A549 (cell line): Measurements from ENCODE around the gene TSPEAR. TPM values are rescaled to one million over a fixed set of nuclear protein-coding genes. Genes with fewer than 3 reads are reported as not detected.

Experiments used
- ATAC-seq, 2 experiments: fragments of 200-7000 bp in 1 of 2; fragments of >200 bp in 1 of 2; cut with Nextera tagmentation in 1 of 2; cut with Tn5 transposase in 1 of 2; 3 replicates each; pipeline versions ENCODE4 v1.8.0 to v1.9.1; 2018 to 2020; ENCODE audit warnings: mild to moderate bottlenecking in 1 of 2, moderate library complexity in 1 of 2
- CTCF ChIA-PET: fragments of 300-600 bp; sonication (Branson Sonifier 250); formaldehyde crosslinking; extraction: SDS; loops from one replicate; lab custom pipeline; 2021; ENCODE audit warnings: antibody characterized with exemption, inconsistent platforms; lab: Yijun Ruan, JAX
- POLR2A ChIA-PET: fragments of 350-600 bp; formaldehyde crosslinking; extraction: SDS; loops from one replicate; lab custom pipeline; 2021; ENCODE audit warnings: antibody characterized with exemption, inconsistent platforms; lab: Yijun Ruan, JAX
- DNase-seq, 2 experiments: peaks; one replicate each; pipeline versions ENCODE4 v3.0.0 to v3.0.0-alpha.2; 2011 to 2016; ENCODE audit warnings: low read depth in 1 of 2, low spot score in 1 of 2
- FAIRE-seq: peaks from 2 replicates; lab custom pipeline; 2011; peaks lifted over from hg19 to GRCh38; lab: Jason Lieb, UNC
- H3K27ac ChIP-seq, 2 experiments: fragments of >200 bp; sonication (Bioruptor Twin); formaldehyde crosslinking; 3 replicates each; pipeline ENCODE4 v1.5.1; 2016 to 2017
- H3K4me1 ChIP-seq: fragments of >200 bp; sonication (Bioruptor Twin); formaldehyde crosslinking; 3 replicates; pipeline ENCODE4 v1.6.1; 2016
- H3K4me2 ChIP-seq: fragments of >200 bp; sonication (Bioruptor Twin); formaldehyde crosslinking; 3 replicates; pipeline ENCODE4 v1.6.1; 2016
- H3K4me3 ChIP-seq: fragments of >200 bp; sonication (Bioruptor Twin); formaldehyde crosslinking; 3 replicates; pipeline ENCODE4 v1.5.1; 2016
- H3K9me3 ChIP-seq: fragments of >200 bp; sonication (Bioruptor Twin); formaldehyde crosslinking; 3 replicates; pipeline ENCODE4 v1.6.1; 2016
- BCL3 ChIP-seq: fragments of >200 bp; sonication (Bioruptor Twin); formaldehyde crosslinking; IDR thresholded peaks from 3 replicates; pipeline ENCODE4 v1.6.1; 2016
- CEBPB ChIP-seq, 2 experiments: fragments of >200 bp in 1 of 2; sonication (Bioruptor Twin) in 1 of 2; formaldehyde crosslinking in 1 of 2; IDR thresholded peaks; 2 replicates each; pipeline ENCODE4 v1.6.1; 2012 to 2016
- EHMT2 ChIP-seq: fragments of 200-600 bp; sonication (generic); IDR thresholded peaks from 2 replicates; pipeline ENCODE4 v1.6.1; 2016; ENCODE audit warnings: antibody characterized with exemption, low read depth, mild to moderate bottlenecking, moderate library complexity
- EP300 ChIP-seq, 2 experiments: fragments of >200 bp; sonication (Bioruptor Twin); formaldehyde crosslinking; IDR thresholded peaks; 2 replicates in 1 of 2; 3 replicates in 1 of 2; pipeline ENCODE4 v1.6.1; 2016 to 2017
- ESRRA ChIP-seq: fragments of 150-350 bp; IDR thresholded peaks from 2 replicates; pipeline ENCODE4 v1.6.1; 2014; ENCODE audit warnings: mild to moderate bottlenecking, low read length, borderline replicate concordance
- GATA3 ChIP-seq: IDR thresholded peaks from 2 replicates; pipeline ENCODE4 v1.6.1; 2012; ENCODE audit warnings: borderline replicate concordance
- HEYL ChIP-seq: fragments of 250-450 bp; sonication (Bioruptor Pico); IDR thresholded peaks from 2 replicates; pipeline ENCODE4 v1.8.0; 2021; ENCODE audit warnings: mild to moderate bottlenecking, moderate library complexity
- HMGXB4 ChIP-seq: fragments of 250-450 bp; sonication (Bioruptor Pico); IDR thresholded peaks from 2 replicates; pipeline ENCODE4 v1.5.0; 2021; ENCODE audit warnings: mild to moderate bottlenecking, moderate library complexity, borderline replicate concordance
- HOXB13 ChIP-seq: fragments of 250-450 bp; sonication (Bioruptor Pico); IDR thresholded peaks from 2 replicates; pipeline ENCODE4 v1.5.0; 2020; ENCODE audit warnings: low read depth, mild to moderate bottlenecking, moderate library complexity
- HOXB5 ChIP-seq: fragments of 250-450 bp; sonication (Bioruptor Pico); IDR thresholded peaks from 2 replicates; pipeline ENCODE4 v1.5.0; 2020; ENCODE audit warnings: mild to moderate bottlenecking, moderate library complexity
- JUNB ChIP-seq: fragments of >200 bp; sonication (Bioruptor Twin); formaldehyde crosslinking; IDR thresholded peaks from 2 replicates; pipeline ENCODE4 v1.6.1; 2016
- KDM5A ChIP-seq: fragments of 200-600 bp; sonication (generic); IDR thresholded peaks from 2 replicates; pipeline ENCODE4 v1.6.1; 2016; ENCODE audit warnings: antibody characterized with exemption, mild to moderate bottlenecking
- MAX ChIP-seq: IDR thresholded peaks from 2 replicates; pipeline ENCODE4 v1.6.1; 2012
- NR3C1 ChIP-seq: fragments of >200 bp; sonication (Bioruptor Twin); formaldehyde crosslinking; IDR thresholded peaks from 3 replicates; pipeline ENCODE4 v1.6.1; 2017
- RAD21 ChIP-seq, 2 experiments: fragments of >200 bp in 1 of 2; sonication (Bioruptor Twin) in 1 of 2; formaldehyde crosslinking in 1 of 2; IDR thresholded peaks in 1 of 2; conservative IDR thresholded peaks in 1 of 2; 2 replicates in 1 of 2; 3 replicates in 1 of 2; pipeline ENCODE4 v1.6.1; 2012 to 2018; ENCODE audit warnings: inconsistent platforms in 1 of 2
- RCOR1 ChIP-seq: fragments of 150-350 bp; IDR thresholded peaks from 2 replicates; pipeline ENCODE4 v1.6.1; 2014; ENCODE audit warnings: antibody characterized with exemption, low read length, low read depth
- RNF2 ChIP-seq: fragments of 200-600 bp; sonication (generic); IDR thresholded peaks from 2 replicates; pipeline ENCODE4 v1.6.1; 2016; ENCODE audit warnings: low read depth, mild to moderate bottlenecking, antibody characterized with exemption, moderate library complexity, borderline replicate concordance
- ZC3H11A ChIP-seq: fragments of 450-650 bp; IDR thresholded peaks from 2 replicates; pipeline ENCODE4 v1.6.1; 2014; ENCODE audit warnings: antibody characterized with exemption, mild to moderate bottlenecking
- ZSCAN20 ChIP-seq: fragments of 250-450 bp; sonication (Bioruptor Pico); IDR thresholded peaks from 2 replicates; pipeline ENCODE4 v1.8.0; 2022; ENCODE audit warnings: mild to moderate bottlenecking, moderate library complexity
- WGBS: methylation state at CpG from one replicate; pipeline ENCODE4 v1.1.6; 2017; ENCODE audit errors: missing lambda C conversion rate; 5-methylcytosine and 5-hydroxymethylcytosine counted together
- polyA plus RNA-seq, 4 experiments: library from polyadenylated mRNA; depleted of rRNA in 3 of 4; stranded (reverse); fragments of >200 nt; fragmentation: RNase III in 1 of 4; extraction: RNeasy Plus Mini Kit Qiagen cat#74134 plus additional on column Dnase treatment in 1 of 4; gene quantifications; 2 replicates in 3 of 4; 3 replicates in 1 of 4; pipeline ENCODE4 v1.2.3, GENCODE V29; 2011 to 2017
- TF ChIP-seq, protein P1 (sequence below): fragments of 450-650 bp; IDR thresholded peaks from 2 replicates; pipeline ENCODE4 v1.6.1; 2014; ENCODE audit warnings: antibody characterized with exemption
- TF ChIP-seq, protein P2 (sequence below): IDR thresholded peaks from 2 replicates; pipeline ENCODE4 v1.6.1; 2012
- TF ChIP-seq, protein P3 (sequence below): fragments of 200-600 bp; sonication (generic); IDR thresholded peaks from 2 replicates; pipeline ENCODE4 v1.6.1; 2016; ENCODE audit warnings: antibody characterized with exemption, mild to moderate bottlenecking, moderate library complexity

TSPEAR gene
- polyA plus RNA-seq, 2 of the 4 experiments (the other 2 are of a cell fraction): not detected

DNA sequence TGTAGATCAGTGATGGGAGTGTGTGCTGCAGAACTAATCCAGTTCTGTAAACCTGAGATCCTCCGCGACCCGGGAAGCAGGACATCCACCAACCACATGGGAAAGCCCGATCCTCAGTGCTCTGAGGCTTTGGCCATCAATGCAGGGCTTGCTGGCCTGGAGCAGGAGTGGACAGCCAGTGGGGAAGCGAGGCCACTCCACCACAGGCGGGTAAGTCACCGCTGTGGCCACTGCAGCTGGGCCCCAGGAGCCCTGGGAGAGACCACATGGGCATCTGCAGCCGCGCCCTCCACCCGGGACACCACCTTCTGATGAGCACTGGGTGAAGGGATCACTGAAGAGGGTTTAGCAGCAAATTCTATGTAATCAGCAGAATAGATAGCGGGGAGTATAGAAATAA lies 30.2 kb downstream of the TSPEAR start (continued):
- TF ChIP-seq RAD21 (conservative IDR thresholded peaks at IDR 0.05 in 1 of 2, IDR thresholded peaks at IDR 0.05 in 1 of 2) (no peak), RCOR1 (no peak), MAX (no peak)
- TF ChIP-seq, protein P1, sequence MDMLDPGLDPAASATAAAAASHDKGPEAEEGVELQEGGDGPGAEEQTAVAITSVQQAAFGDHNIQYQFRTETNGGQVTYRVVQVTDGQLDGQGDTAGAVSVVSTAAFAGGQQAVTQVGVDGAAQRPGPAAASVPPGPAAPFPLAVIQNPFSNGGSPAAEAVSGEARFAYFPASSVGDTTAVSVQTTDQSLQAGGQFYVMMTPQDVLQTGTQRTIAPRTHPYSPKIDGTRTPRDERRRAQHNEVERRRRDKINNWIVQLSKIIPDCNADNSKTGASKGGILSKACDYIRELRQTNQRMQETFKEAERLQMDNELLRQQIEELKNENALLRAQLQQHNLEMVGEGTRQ: no peak

- H3K9me3 ChIP-seq: no peaks in the 10 kb centered on the region; the same call in 2 of the 3 replicates
- H3K4me3 ChIP-seq: no peak overlapping the region
- H3K4me1 ChIP-seq: no peaks in the 10 kb centered on the region
- TF ChIP-seq ESRRA: no peak
- TF ChIP-seq NR3C1: no peak
- no peak for TF ChIP-seq HOXB13 (CRISPR knock-in tag)
- TF ChIP-seq HEYL (CRISPR knock-in tag): no peak
- TF ChIP-seq KDM5A: no peak
- no peak for TF ChIP-seq EHMT2
- TF ChIP-seq RAD21 (conservative IDR thresholded peaks at IDR 0.05 in 1 of 2, IDR thresholded peaks at IDR 0.05 in 1 of 2): no peak
- TF ChIP-seq BCL3: no peak
- TF ChIP-seq HOXB5 (CRISPR knock-in tag): no peak
- TF ChIP-seq ZC3H11A: no peak
- TF ChIP-seq EP300 (IDR thresholded peaks at IDR 0.05): no peak
- no peak for TF ChIP-seq RCOR1
- TF ChIP-seq ZSCAN20 (CRISPR knock-in tag): no peak
- no peak overlapping the region for H3K4me2 ChIP-seq
- H3K27ac ChIP-seq: no peak overlapping the region
- CTCF ChIA-PET: no interaction called here
- ATAC-seq (no peak), DNase-seq (no peak), FAIRE-seq (no peak)
- WGBS: 72% methylated on average over 13 of the region's 13 CpGs
- POLR2A ChIA-PET: no interaction called here
These were observed 33.5 kb downstream of the TSPEAR start for GRCh38 chr21:44677881-44678280.

DNA sequence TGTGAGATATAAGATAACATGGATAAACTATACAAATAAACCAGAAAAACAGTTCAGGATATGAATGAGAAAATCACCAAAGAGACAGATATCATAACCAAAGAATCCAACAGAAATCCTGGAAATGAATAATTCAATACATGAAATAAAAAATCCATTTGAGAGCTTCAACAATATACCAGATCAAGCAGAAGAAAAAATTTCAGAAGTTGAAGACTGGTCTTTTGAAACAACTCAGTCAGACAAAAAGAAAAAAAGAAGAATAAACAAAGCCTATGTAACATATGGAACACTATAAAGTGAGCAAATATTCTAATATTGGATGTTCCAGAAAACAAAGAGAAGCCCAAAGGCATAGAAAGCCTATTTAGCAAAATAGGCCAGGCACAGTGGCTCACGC lies 39.5 kb downstream of the TSPEAR start:
- POLR2A ChIA-PET: no interaction called here
- no peak for ATAC-seq
- CTCF ChIA-PET: no interaction called here
- no peak for FAIRE-seq
- no peaks in the 10 kb centered on the region for H3K4me1 ChIP-seq
- TF ChIP-seq BCL3 (no peak), EHMT2 (no peak), JUNB (no peak), CEBPB (IDR thresholded peaks at IDR 0.05) (no peak), GATA3 (no peak), KDM5A (no peak), RNF2 (no peak), HMGXB4 (CRISPR knock-in tag) (no peak), EP300 (IDR thresholded peaks at IDR 0.05) (no peak)
- TF ChIP-seq, protein P2, sequence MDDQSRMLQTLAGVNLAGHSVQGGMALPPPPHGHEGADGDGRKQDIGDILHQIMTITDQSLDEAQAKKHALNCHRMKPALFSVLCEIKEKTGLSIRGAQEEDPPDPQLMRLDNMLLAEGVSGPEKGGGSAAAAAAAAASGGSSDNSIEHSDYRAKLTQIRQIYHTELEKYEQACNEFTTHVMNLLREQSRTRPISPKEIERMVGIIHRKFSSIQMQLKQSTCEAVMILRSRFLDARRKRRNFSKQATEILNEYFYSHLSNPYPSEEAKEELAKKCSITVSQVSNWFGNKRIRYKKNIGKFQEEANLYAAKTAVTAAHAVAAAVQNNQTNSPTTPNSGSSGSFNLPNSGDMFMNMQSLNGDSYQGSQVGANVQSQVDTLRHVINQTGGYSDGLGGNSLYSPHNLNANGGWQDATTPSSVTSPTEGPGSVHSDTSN: no peak
- TF ChIP-seq, protein P3, sequence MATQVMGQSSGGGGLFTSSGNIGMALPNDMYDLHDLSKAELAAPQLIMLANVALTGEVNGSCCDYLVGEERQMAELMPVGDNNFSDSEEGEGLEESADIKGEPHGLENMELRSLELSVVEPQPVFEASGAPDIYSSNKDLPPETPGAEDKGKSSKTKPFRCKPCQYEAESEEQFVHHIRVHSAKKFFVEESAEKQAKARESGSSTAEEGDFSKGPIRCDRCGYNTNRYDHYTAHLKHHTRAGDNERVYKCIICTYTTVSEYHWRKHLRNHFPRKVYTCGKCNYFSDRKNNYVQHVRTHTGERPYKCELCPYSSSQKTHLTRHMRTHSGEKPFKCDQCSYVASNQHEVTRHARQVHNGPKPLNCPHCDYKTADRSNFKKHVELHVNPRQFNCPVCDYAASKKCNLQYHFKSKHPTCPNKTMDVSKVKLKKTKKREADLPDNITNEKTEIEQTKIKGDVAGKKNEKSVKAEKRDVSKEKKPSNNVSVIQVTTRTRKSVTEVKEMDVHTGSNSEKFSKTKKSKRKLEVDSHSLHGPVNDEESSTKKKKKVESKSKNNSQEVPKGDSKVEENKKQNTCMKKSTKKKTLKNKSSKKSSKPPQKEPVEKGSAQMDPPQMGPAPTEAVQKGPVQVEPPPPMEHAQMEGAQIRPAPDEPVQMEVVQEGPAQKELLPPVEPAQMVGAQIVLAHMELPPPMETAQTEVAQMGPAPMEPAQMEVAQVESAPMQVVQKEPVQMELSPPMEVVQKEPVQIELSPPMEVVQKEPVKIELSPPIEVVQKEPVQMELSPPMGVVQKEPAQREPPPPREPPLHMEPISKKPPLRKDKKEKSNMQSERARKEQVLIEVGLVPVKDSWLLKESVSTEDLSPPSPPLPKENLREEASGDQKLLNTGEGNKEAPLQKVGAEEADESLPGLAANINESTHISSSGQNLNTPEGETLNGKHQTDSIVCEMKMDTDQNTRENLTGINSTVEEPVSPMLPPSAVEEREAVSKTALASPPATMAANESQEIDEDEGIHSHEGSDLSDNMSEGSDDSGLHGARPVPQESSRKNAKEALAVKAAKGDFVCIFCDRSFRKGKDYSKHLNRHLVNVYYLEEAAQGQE: no peak
- no peak overlapping the region for H3K27ac ChIP-seq
- H3K9me3 ChIP-seq: peaks cover 9% of the 10 kb centered on the region; the same call in 1 of the 3 replicates
- H3K4me2 ChIP-seq: no peak overlapping the region
- H3K4me3 ChIP-seq: no peak overlapping the region
- WGBS: 63% methylated on average over 1 of the region's 1 CpG
- DNase-seq: no peak
